Testis (tissue), 2 donors: ENCODE results near the gene NPM3.

ENCODE experiments used
- CTCF ChIP-seq, 3 experiments: fragments of 450-650 bp in 2 of 3; fragments of 200-600 bp in 1 of 3; sonication (generic) in 1 of 3; IDR thresholded peaks; one replicate each; pipeline ENCODE4 v1.5.1; 2016 to 2019; ENCODE audit warnings: antibody characterized with exemption in 3 of 3, mild to moderate bottlenecking in 2 of 3, moderate library complexity in 1 of 3
- POLR2A ChIP-seq: fragments of 450-650 bp; IDR thresholded peaks from one replicate; pipeline ENCODE4 v1.6.1; 2017; ENCODE audit warnings: antibody characterized with exemption, mild to moderate bottlenecking, moderate library complexity

GRCh38 chr10:101732096-101732495 lies 51.1 kb downstream of the NPM3 start:
- TF ChIP-seq CTCF (IDR thresholded peaks at IDR 0.05) (no peak), POLR2A (no peak)
